ENCODE results near the gene OR8A1.

The OR8A1 gene

DNA sequence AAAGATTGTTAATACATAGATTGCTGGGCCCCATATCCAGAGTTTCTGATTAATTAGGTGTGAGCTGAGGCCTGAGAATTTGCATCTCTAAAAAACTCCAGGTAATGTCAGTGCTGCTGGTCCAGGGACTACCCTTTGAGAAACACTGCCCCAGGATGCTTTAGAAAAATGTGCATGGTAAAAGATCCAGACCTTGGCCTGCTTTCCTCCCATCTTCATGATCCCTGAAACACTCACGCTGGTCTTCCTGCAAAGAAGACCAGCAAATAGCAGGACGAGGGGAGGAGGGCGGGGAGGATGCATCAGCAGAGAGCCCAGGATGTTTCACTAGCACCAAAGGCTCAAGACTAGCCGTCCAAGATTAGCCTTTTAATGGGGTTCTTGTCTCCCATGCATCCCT lies at the start of gene OR8A1:
Gene OR8A1 (plus strand): TSS at position 301 of the 400 bp plus-strand sequence. CDS start 123 bp downstream, outside the sequence.
- Histone ChIP-seq H2AFZ (ENCODE audit: low read length, unreplicated experiment) (no peak within 1 kb of the TSS), H3K27ac (ENCODE audit: low read depth, low read length) (no peak within 1 kb of the TSS), H3K79me2 (ENCODE audit: control insufficient read depth, insufficient read depth, low read length, unreplicated experiment) (no peaks in the 10 kb centered on the region), H3K27me3 (ENCODE audit: insufficient read depth, low read length) (peaks cover 78% of the 10 kb centered on the region), H3K36me3 (ENCODE audit: insufficient read depth, low read length) (no peaks in the 10 kb centered on the region), H3K4me1 (ENCODE audit: control insufficient read depth, insufficient read depth, low read length, unreplicated experiment) (no peaks in the 10 kb centered on the region), H3K4me3 (ENCODE audit: low read depth, low read length) (no peak within 1 kb of the TSS)

DNA sequence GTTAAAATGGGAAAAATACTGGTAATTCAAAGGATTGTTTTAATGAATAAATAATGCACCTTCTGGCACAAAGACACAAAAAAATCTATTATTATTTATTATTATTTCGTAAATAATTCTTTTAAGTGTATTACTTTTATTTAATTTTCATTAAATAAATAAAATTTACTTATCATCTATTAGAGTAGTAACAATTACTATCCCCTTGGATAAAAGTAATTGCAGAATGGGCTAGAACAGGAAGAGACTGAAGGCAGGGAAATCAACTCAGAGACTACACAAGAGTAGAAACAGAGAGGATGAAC lies 49.3 kb upstream of the OR8A1 start:
- peaks cover 67% of the 10 kb centered on the region for H3K27me3 ChIP-seq (ENCODE audit: insufficient read depth, low read length)
- H3K4me1 ChIP-seq (ENCODE audit: control insufficient read depth, insufficient read depth, low read length, unreplicated experiment), result no peaks in the 10 kb centered on the region
- no peaks in the 10 kb centered on the region for H3K36me3 ChIP-seq (ENCODE audit: insufficient read depth, low read length)
- H3K4me3 ChIP-seq (ENCODE audit: low read depth, low read length), result no peak overlapping the region
- H2AFZ ChIP-seq (ENCODE audit: low read length, unreplicated experiment), result no peak overlapping the region
- no peaks in the 10 kb centered on the region for H3K79me2 ChIP-seq (ENCODE audit: control insufficient read depth, insufficient read depth, low read length, unreplicated experiment)
- H3K27ac ChIP-seq (ENCODE audit: low read depth, low read length), result no peak overlapping the region

DNA sequence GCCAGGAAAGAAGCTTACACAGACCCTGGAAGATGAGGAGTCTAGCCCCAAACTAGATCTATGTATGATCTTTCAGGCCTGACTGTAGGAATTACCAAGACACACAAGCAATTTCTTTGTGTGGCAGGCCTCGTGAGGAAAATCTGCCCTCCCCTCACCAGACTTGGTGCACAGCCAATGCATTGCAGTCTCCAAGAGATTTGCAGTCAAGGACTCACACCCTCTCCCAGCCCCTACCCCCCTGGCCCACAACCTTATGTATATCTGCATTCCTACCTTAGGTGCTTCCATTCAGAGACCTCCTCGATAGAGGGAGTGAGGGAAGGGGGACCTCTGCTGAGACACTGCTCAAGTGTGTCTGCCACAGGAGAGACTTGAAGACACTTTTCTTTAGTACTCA lies 36.2 kb upstream of the OR8A1 start:
- Histone ChIP-seq H3K79me2 (ENCODE audit: control insufficient read depth, insufficient read depth, low read length, unreplicated experiment) (no peaks in the 10 kb centered on the region), H3K4me3 (ENCODE audit: low read depth, low read length) (no peak overlapping the region), H3K27me3 (ENCODE audit: insufficient read depth, low read length) (peaks cover 5% of the 10 kb centered on the region; the same call in 1 of the 2 replicates), H3K36me3 (ENCODE audit: insufficient read depth, low read length) (no peaks in the 10 kb centered on the region), H3K4me1 (ENCODE audit: control insufficient read depth, insufficient read depth, low read length, unreplicated experiment) (no peaks in the 10 kb centered on the region), H2AFZ (ENCODE audit: low read length, unreplicated experiment) (no peak overlapping the region), H3K27ac (ENCODE audit: low read depth, low read length) (no peak overlapping the region)

DNA sequence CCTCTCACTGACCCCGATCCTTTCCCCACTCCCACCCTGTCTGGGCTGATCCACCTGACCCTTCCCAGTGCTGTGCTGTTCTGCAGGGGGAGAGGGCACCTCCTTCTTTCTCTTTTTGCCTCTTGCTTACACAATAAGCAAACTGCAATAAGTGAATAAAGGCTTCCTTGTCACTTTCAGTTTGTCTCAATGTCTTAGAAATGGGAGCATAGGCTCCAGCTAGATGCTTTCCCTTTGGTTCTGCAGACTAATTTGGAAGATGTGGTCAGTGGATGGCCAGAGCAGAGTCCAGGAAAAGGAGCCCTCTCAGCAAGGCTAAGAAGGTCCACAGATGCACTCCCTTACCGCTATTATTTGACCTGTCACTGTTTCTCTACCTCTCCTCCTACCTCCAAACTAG lies 35.7 kb upstream of the OR8A1 start:
- H3K27ac ChIP-seq (ENCODE audit: low read depth, low read length), result no peak overlapping the region
- H3K27me3 ChIP-seq (ENCODE audit: insufficient read depth, low read length), result peaks cover 5% of the 10 kb centered on the region; the same call in 1 of the 2 replicates
- H2AFZ ChIP-seq (ENCODE audit: low read length, unreplicated experiment), result no peak overlapping the region
- H3K4me1 ChIP-seq (ENCODE audit: control insufficient read depth, insufficient read depth, low read length, unreplicated experiment), result no peaks in the 10 kb centered on the region
- no peaks in the 10 kb centered on the region for H3K79me2 ChIP-seq (ENCODE audit: control insufficient read depth, insufficient read depth, low read length, unreplicated experiment)
- no peaks in the 10 kb centered on the region for H3K36me3 ChIP-seq (ENCODE audit: insufficient read depth, low read length)
- H3K4me3 ChIP-seq (ENCODE audit: low read depth, low read length), result no peak overlapping the region

DNA sequence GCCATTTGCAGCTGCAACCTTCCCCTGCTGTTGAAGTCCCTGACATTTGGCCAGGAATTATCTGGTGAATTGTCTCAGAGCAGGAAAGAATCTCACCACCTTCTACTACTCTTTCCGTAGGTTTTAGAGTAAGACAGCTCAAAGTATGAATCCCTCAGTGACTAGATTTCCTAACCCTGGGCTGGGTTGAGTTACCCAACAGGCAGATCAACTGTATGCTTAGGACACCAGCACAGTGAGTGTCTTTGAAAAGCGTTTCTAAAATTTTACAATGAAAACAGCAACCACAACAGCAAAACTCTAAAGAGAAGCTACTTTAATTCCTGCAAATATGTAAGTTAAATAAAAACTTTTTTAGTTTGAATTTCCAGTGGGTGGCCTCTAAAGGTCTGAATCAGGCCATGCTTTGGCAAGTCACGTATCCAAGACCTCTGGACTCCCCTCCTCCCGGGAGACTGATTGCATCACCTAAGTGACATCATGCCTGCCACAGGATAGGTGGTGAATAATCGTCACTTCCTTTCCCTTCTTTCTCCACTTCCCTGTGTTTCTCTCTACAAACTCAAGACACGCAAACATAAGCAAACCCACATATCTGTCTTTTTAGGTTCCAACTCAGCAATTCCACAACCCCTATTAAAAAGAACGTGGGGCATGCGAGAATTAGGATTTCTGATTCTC lies 34.1 kb upstream of the OR8A1 start:
- H3K79me2 ChIP-seq (ENCODE audit: control insufficient read depth, insufficient read depth, low read length, unreplicated experiment), result no peaks in the 10 kb centered on the region
- H3K4me1 ChIP-seq (ENCODE audit: control insufficient read depth, insufficient read depth, low read length, unreplicated experiment), result no peaks in the 10 kb centered on the region
- no peak overlapping the region for H2AFZ ChIP-seq (ENCODE audit: low read length, unreplicated experiment)
- H3K4me3 ChIP-seq (ENCODE audit: low read depth, low read length), result no peak overlapping the region
- no peak overlapping the region for H3K27ac ChIP-seq (ENCODE audit: low read depth, low read length)
- H3K36me3 ChIP-seq (ENCODE audit: insufficient read depth, low read length), result no peaks in the 10 kb centered on the region
- no peaks in the 10 kb centered on the region; the same call in 1 of the 2 replicates for H3K27me3 ChIP-seq (ENCODE audit: insufficient read depth, low read length)

DNA sequence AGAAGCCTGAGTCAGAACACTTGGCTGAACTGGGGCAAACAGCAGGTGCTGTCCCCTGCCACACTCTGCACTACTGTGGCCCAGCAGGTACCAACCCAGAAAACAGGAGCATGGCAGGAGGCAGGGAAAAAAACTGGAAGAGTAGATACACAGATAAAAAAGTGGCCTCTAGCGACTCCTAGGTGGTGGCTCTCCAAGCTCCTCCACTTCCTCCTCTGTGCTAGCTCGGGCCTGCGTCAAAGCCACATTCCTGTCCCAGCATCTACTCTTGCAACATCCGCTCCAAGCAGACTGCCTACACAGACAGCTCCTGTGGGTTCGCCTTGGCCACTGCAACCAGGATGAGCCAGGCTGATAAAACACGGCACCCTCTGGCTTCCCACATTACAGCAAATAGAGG lies 33.3 kb upstream of the OR8A1 start:
- no peak overlapping the region for H3K27ac ChIP-seq (ENCODE audit: low read depth, low read length)
- H3K4me3 ChIP-seq (ENCODE audit: low read depth, low read length), result no peak overlapping the region
- H3K36me3 ChIP-seq (ENCODE audit: insufficient read depth, low read length), result no peaks in the 10 kb centered on the region
- H3K79me2 ChIP-seq (ENCODE audit: control insufficient read depth, insufficient read depth, low read length, unreplicated experiment), result no peaks in the 10 kb centered on the region
- no peaks in the 10 kb centered on the region for H3K4me1 ChIP-seq (ENCODE audit: control insufficient read depth, insufficient read depth, low read length, unreplicated experiment)
- H2AFZ ChIP-seq (ENCODE audit: low read length, unreplicated experiment), result no peak overlapping the region
- H3K27me3 ChIP-seq (ENCODE audit: insufficient read depth, low read length), result peaks cover 3% of the 10 kb centered on the region; the same call in 1 of the 2 replicates

DNA sequence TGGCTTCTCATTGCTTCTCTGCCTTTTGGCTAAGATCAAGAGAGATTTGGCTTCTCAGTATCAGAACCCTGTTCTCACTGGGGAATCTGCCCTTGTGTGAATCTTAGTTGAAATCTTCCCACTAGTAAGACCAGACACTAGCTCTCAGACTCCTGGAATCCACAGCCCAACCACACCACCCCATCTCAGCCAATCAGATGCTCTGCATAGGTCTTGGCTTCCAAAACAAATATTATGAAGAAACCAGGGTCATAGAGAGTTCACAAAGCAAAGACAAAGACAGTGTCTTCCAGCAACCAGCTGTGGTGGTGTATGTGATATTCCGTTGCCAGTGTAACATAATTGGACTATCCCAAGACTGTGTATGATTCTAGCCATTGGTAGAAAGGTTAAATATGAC lies 31.8 kb upstream of the OR8A1 start:
- Histone ChIP-seq H3K36me3 (ENCODE audit: insufficient read depth, low read length) (no peaks in the 10 kb centered on the region), H3K79me2 (ENCODE audit: control insufficient read depth, insufficient read depth, low read length, unreplicated experiment) (no peaks in the 10 kb centered on the region), H3K4me3 (ENCODE audit: low read depth, low read length) (no peak overlapping the region), H2AFZ (ENCODE audit: low read length, unreplicated experiment) (no peak overlapping the region), H3K27me3 (ENCODE audit: insufficient read depth, low read length) (peaks cover 7% of the 10 kb centered on the region; the same call in 1 of the 2 replicates), H3K4me1 (ENCODE audit: control insufficient read depth, insufficient read depth, low read length, unreplicated experiment) (no peaks in the 10 kb centered on the region), H3K27ac (ENCODE audit: low read depth, low read length) (no peak overlapping the region)

- no peaks in the 10 kb centered on the region for H3K36me3 ChIP-seq (ENCODE audit: insufficient read depth, low read length)
- no peak overlapping the region for H3K4me3 ChIP-seq (ENCODE audit: low read depth, low read length)
- peaks cover 32% of the 10 kb centered on the region for H3K27me3 ChIP-seq (ENCODE audit: insufficient read depth, low read length)
- H3K79me2 ChIP-seq (ENCODE audit: control insufficient read depth, insufficient read depth, low read length, unreplicated experiment), result no peaks in the 10 kb centered on the region
- H3K4me1 ChIP-seq (ENCODE audit: control insufficient read depth, insufficient read depth, low read length, unreplicated experiment), result no peaks in the 10 kb centered on the region
- H3K27ac ChIP-seq (ENCODE audit: low read depth, low read length), result no peak overlapping the region
- no peak overlapping the region for H2AFZ ChIP-seq (ENCODE audit: low read length, unreplicated experiment)
These were observed 28.6 kb upstream of the OR8A1 start for GRCh38 chr11:124541204-124541603.

DNA sequence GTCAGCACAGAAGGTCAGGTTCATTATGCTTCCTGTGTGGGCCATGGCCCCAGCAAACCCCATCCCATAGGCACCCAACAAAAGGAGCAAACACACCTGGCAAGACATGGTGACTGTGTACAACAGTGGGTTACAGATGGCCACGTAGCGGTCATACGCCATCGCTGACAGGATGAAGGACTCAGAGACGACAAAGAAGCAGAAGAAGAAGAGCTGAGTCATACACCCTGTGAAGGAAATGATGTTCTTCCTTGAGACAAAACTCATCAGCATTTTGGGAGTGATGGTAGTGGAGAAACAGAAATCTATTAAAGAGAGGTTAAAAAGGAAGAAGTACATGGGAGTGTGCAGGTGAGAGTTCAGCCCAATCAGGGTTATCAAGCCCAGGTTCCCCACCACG lies 26.7 kb upstream of the OR8A1 start:
- no peak overlapping the region for H2AFZ ChIP-seq (ENCODE audit: low read length, unreplicated experiment)
- no peak overlapping the region for H3K27ac ChIP-seq (ENCODE audit: low read depth, low read length)
- H3K4me1 ChIP-seq (ENCODE audit: control insufficient read depth, insufficient read depth, low read length, unreplicated experiment), result no peaks in the 10 kb centered on the region
- no peak overlapping the region for H3K4me3 ChIP-seq (ENCODE audit: low read depth, low read length)
- H3K27me3 ChIP-seq (ENCODE audit: insufficient read depth, low read length), result peaks cover 38% of the 10 kb centered on the region
- no peaks in the 10 kb centered on the region for H3K79me2 ChIP-seq (ENCODE audit: control insufficient read depth, insufficient read depth, low read length, unreplicated experiment)
- H3K36me3 ChIP-seq (ENCODE audit: insufficient read depth, low read length), result no peaks in the 10 kb centered on the region

DNA sequence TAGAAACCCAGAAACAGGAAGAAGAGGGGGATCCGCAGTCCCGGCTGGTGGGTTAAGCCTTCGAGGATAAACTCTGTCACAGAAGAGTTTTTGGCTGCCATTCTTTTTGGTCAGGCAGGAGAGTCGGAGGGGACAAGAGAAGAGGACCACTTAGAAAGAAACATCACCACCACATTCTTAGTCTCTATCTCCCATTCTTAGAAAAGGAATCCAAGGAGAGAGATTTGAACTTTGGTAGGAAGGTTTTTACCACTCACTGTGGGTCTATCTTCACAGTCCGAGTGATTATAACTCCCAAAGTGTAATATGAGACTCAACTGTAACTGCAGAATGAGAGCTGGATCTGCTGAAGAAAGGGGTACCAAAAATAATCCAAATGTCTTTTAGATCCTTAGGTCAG lies 26.2 kb upstream of the OR8A1 start, which contains the start of gene OR8B12:
Gene OR8B12 (minus strand): TSS at position 101 of the 400 bp plus-strand sequence. CDS start 0 bp downstream, at position 101.
- Histone ChIP-seq H3K27ac (ENCODE audit: low read depth, low read length) (no peak within 1 kb of the TSS), H2AFZ (ENCODE audit: low read length, unreplicated experiment) (no peak within 1 kb of the TSS), H3K36me3 (ENCODE audit: insufficient read depth, low read length) (no peaks in the 10 kb centered on the region), H3K4me3 (ENCODE audit: low read depth, low read length) (no peak within 1 kb of the TSS), H3K4me1 (ENCODE audit: control insufficient read depth, insufficient read depth, low read length, unreplicated experiment) (no peaks in the 10 kb centered on the region), H3K79me2 (ENCODE audit: control insufficient read depth, insufficient read depth, low read length, unreplicated experiment) (no peaks in the 10 kb centered on the region), H3K27me3 (ENCODE audit: insufficient read depth, low read length) (peaks cover 38% of the 10 kb centered on the region)

DNA sequence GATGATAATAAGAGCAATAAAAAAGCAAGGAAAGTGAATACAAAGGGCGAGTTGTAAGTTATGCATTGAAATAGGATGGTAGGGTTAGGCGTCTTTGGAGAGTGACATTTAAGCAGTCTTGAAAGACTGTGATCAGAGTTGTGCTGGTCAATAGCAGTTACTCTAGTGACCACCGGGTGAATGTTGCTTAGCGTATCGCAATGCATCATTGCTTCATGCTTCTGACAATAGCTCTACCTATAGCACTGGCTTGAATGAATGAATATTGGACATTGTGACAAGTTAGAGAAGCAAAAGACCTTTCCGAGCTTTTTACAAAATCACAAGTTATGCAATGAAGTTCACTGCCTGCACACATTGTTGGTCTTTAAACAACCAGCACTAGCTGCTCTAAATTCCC lies 18.6 kb upstream of the OR8A1 start:
- no peaks in the 10 kb centered on the region for H3K79me2 ChIP-seq (ENCODE audit: control insufficient read depth, insufficient read depth, low read length, unreplicated experiment)
- no peak overlapping the region for H3K27ac ChIP-seq (ENCODE audit: low read depth, low read length)
- no peaks in the 10 kb centered on the region for H3K36me3 ChIP-seq (ENCODE audit: insufficient read depth, low read length)
- peaks cover 18% of the 10 kb centered on the region; the same call in 1 of the 2 replicates for H3K27me3 ChIP-seq (ENCODE audit: insufficient read depth, low read length)
- no peak overlapping the region for H2AFZ ChIP-seq (ENCODE audit: low read length, unreplicated experiment)
- H3K4me3 ChIP-seq (ENCODE audit: low read depth, low read length), result no peak overlapping the region
- no peaks in the 10 kb centered on the region for H3K4me1 ChIP-seq (ENCODE audit: control insufficient read depth, insufficient read depth, low read length, unreplicated experiment)
